Head of caudate nucleus (tissue), 42 donors: Measurements from ENCODE around the gene DDX24.
"Not testable (repeated sequence)": the region's sequence is repeated elsewhere in the genome, so short reads cannot be mapped to it uniquely, and the experiment has no call there.

Experiments used
- DNase-seq, 42 donors: peaks; one replicate each; pipeline versions ENCODE4 v3.0.0 to v3.0.0-alpha.2; 2020 to 2021; ENCODE audit warnings: mixed read lengths in 7 of 42
- intact Hi-C: fragments of 100-400 bp; cut with DNase I; formaldehyde crosslinking; loops from one replicate; pipeline ENCODE4 v1.15.0; 2022

Gene DDX24

GRCh38 chr14:94097091-94097490, 16.1 kb upstream of the DDX24 start:
- intact Hi-C loops, result no loop called here
- no peak for DNase-seq

- intact Hi-C loops, result no loop called here
- no peak for DNase-seq
These were observed 12.4 kb upstream of the DDX24 start for GRCh38 chr14:94093418-94093817.

- DNase-seq, result no peak
These were observed 8.5 kb upstream of the DDX24 start for GRCh38 chr14:94089479-94089878.

DNA sequence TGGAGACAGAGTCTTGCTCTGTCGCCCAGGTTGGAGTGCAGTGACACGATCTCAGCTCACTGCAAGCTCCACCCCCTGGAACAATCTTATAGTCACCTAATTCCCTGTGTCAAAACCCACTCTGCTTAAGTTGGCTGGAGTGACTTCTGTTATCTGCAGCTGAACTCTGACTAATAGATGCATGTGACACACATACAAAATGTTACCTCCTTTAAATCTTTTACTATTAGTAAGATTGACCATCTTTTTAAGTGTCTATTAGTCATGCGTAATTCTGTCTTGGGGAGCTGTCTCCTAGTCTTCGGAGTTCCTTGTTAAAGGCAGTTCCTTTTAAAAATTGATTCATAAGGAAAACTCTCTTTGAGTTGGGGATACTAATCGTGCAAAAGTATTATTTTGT, 7.5 kb upstream of the DDX24 start:
- intact Hi-C loops, result no loop called here

More at GRCh38 chr14:94089479-94089878, 8.5 kb upstream of the DDX24 start:
- intact Hi-C loops, result no loop called here

DNA sequence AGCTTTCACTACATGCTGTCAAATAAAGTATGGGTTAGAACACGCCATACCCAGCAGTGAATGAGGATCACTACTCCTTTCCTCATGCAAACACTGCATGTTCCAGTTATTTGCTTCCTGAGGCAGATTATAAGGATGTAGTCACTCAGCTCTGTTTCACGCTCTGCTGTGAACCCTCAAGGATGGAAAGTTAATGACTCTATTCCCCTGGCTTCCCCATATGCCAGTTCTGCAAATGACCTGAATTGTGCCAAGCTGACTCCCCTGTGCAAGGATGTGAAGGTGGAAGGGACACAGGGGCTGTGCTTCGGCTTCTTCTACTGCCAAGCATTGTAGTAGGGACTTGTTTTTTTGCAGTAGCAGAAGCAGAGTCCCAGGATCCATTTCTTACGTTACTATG, 6.9 kb upstream of the DDX24 start:
- no peak for DNase-seq
- intact Hi-C loops, result no loop called here

More for the DNA sequence above, 7.5 kb upstream of the DDX24 start:
- no peak for DNase-seq

- DNase-seq, result no peak
- intact Hi-C loops, result loop anchor here (5.0 kb wide), 1 partner anchor 91 kb away; the partner anchor contains the start of gene PPP4R4
These were observed 401 bp upstream of the DDX24 start for GRCh38 chr14:94081386-94081820.

- no peak for DNase-seq
- intact Hi-C loops, result loop anchor here (5.0 kb wide), 1 partner anchor 92 kb away; the partner anchor contains the start of gene PPP4R4
These were observed 946 bp downstream of the DDX24 start for GRCh38 chr14:94079891-94080620.

- no peak for DNase-seq
- intact Hi-C loops, result no loop called here
These were observed 3.2 kb downstream of the DDX24 start for GRCh38 chr14:94077823-94078222.

GRCh38 chr14:94077111-94077821, 3.7 kb downstream of the DDX24 start:
- no peak for DNase-seq
- intact Hi-C loops, result no loop called here

DNA sequence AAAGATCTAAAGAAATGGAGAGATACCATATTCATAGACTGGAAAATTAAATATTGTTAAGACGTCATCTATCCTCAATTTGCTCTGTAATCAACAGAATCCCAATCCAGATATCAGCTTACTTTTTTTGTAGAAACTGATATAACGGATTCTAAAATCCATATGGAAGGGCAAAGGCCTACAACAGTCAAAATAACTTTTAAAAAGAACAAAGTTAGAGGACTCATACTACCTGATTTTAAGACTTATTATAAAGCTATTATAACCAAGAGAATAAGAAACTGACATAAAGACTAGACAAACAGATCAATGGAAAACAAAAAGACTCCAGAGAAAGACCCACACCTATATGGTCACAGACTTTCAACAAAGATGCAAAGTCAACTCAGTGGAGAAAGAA, 6.0 kb downstream of the DDX24 start:
- no peak for DNase-seq

DNA sequence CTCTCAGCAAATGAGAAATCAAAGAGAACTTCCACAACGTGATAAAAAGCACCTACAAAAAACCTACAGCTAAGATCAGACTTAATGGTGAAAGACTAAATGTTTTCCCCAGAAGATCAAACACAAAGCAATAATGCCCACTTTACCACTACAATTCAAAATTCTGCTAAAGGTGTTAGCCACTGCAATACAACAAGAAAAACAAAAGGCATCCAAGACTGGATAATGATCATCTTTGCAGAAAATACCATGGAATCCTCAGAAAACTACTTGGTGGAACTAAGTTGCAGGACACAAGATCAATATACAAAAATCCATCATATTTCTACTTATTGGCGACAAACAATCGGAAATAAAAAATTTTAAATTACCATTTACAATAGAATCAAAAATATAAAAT, 6.5 kb downstream of the DDX24 start:
- intact Hi-C loops, result no loop called here
- no peak for DNase-seq

More for the DNA sequence above, 6.0 kb downstream of the DDX24 start:
- intact Hi-C loops, result no loop called here

DNA sequence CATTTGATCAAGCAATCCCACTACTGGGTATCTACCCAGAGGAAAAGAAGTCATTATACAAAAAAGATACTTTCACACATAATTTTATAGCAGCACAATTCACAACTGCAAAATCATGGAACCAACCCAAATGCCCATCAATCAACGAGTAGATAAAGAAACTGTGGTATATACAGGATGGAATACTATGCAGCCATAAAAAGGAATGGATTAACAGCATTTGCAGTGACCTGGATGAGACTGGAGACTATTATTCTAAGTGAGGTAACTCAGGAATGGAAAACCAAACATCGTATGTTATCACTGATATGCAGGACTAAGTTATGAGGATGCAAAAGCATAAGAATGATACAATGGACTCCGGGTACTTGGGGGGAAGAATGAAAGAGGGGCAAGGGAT, 8.9 kb downstream of the DDX24 start:
- intact Hi-C loops, DNase-seq: not testable (repeated sequence)

- DNase-seq, result no peak
- intact Hi-C loops, result no loop called here
These were observed 14.8 kb downstream of the DDX24 start for GRCh38 chr14:94066089-94066676.

DNA sequence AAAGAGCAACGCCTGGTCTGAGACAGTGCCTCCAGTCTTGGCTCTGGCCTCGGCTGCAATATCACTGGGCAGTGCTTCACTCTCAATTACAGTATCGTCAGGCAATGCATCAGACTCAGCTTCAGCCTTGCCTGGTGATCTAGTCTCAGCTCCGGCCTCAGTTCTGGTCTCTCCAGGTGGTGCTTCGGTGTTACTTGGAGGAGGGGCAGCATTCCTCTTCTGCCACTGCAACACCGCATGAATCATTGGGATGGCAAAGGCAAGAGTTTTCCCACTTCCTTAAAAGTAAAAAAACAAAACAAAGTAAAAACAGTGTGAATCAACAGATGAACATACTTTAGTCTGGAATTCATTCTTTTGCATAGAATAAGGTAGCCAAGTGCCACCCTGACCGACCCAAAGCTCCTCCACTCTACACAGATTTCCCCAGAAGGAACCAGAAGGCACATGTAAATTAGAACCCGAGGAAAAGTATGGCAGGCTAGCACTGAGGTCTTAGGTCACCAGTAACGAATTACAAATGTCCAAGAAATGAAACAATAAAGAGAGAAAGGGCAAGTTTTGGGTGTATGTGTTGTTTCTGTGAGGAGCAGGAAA, 18.6 kb downstream of the DDX24 start:
- intact Hi-C loops, result no loop called here
- peak in 2 of 42 donors; percentile 38 to 43 for DNase-seq

DNA sequence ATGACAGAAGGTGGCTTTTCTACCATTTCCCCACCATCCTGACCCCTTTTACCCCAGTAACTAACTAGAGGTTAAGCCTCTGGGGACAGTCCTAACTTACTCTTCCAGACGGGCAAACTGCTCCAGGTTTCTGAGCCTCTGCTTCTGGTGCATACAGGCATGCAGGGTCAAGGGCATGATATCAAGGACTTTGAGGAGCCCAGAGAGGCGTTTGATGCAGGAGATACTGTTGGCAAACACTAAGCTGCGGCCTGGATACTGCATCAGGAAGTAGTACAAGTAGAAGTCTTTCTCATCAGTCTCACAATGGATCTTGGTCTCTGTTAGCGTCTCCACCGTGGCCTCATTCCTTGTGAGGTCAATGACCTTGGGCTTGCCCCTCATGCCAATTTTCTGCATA, 21.0 kb downstream of the DDX24 start:
- DNase-seq, result no peak
- intact Hi-C loops, result no loop called here

DNA sequence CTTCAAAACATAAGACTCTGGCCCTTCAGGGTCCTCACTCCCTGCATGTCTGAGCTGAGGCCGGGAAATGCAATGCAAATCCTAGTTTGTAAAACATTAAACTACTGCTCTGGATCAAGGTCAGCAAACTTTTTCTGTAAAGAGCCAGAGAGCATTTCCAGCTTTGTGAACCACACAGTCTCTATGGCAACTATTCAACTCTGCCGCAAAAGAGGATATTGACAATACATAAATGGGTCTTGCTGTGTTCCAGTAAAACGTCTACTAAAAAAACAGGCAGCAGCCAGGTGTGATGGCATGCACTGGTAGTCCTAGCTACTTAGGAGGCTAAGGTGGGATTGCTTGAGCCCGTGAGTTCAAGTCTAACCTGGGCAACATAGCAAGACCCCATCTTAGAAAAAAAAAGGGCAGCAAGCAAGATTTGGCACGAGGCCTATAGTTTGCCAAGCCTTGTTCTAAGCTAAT, 22.3 kb downstream of the DDX24 start:
- intact Hi-C loops, result no loop called here
- peak in 3 of 42 donors; percentile 5 to 36 (median 33) for DNase-seq

- intact Hi-C loops, result no loop called here
- DNase-seq, result no peak
These were observed 22.8 kb downstream of the DDX24 start for GRCh38 chr14:94058128-94058673.

GRCh38 chr14:94056579-94057308, 24.3 kb downstream of the DDX24 start:
- DNase-seq, result peak in 8 of 42 donors; percentile 0 to 29 (median 10)
- intact Hi-C loops, result no loop called here

DNA sequence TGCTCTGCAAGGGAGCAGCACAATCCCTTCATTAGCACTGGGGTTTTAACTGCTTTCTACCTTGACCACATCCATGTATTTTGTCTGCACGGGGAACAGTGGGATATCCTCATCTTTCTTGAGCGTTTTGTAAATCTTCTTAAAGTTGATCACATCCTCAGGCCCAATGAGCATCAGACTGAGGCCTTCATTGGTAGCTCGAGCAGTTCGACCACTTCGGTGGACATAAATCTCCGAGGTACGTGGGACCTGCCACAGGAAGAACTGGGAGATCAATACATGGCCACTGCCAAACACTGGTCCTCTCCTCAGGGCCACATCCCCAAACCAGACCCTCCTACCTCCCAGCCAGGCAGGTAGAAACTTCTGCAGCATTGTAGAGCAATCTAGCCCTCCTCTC, 26.1 kb downstream of the DDX24 start:
- intact Hi-C loops, result no loop called here
- peak in 5 of 42 donors; percentile 6 to 33 (median 15) for DNase-seq
